Liver (tissue), 9 donors: ENCODE data around the gene UBAP1. TPM values are rescaled to one million over a fixed set of nuclear protein-coding genes. Genes with fewer than 3 reads are reported as not detected.

ENCODE experiments used
- DNase-seq: peaks from one replicate; pipeline ENCODE4 v3.0.0-alpha.2; 2017; ENCODE audit warnings: low spot score
- H3K27ac ChIP-seq, 2 donors: one replicate each; pipeline ENCODE4 v1.7.0; 2013; ENCODE audit warnings: inconsistent platforms in 2 of 2, low read length in 2 of 2, control low read depth in 1 of 2, low read depth in 1 of 2, mild to moderate bottlenecking in 1 of 2
- H3K27me3 ChIP-seq, 4 donors: one replicate each; pipeline versions ENCODE4 v1.6.1 to v1.7.0; 2013; ENCODE audit warnings: low read length in 3 of 4, inconsistent platforms in 1 of 4, mild to moderate bottlenecking in 1 of 4, moderate library complexity in 1 of 4; ENCODE audit not compliant: control insufficient read depth in 4 of 4, insufficient read depth in 4 of 4
- H3K36me3 ChIP-seq, 4 donors: one replicate each; pipeline versions ENCODE4 v1.6.1 to v1.7.0; 2013; ENCODE audit warnings: low read length in 3 of 4, mild to moderate bottlenecking in 3 of 4, low read depth in 1 of 4, moderate library complexity in 1 of 4; ENCODE audit not compliant: control insufficient read depth in 4 of 4, insufficient read depth in 3 of 4
- H3K4me1 ChIP-seq, 4 donors: one replicate each; pipeline versions ENCODE4 v1.6.1 to v1.7.0; 2013; ENCODE audit warnings: low read length in 3 of 4, mild to moderate bottlenecking in 3 of 4, moderate library complexity in 1 of 4; ENCODE audit not compliant: control insufficient read depth in 4 of 4, insufficient read depth in 4 of 4
- H3K4me3 ChIP-seq, 3 donors: one replicate each; pipeline versions ENCODE4 v1.6.1 to v1.7.0; 2013; ENCODE audit warnings: low read length in 3 of 3, control low read depth in 1 of 3, low read depth in 1 of 3, mild to moderate bottlenecking in 1 of 3
- H3K9ac ChIP-seq, 2 donors: one replicate each; pipeline ENCODE4 v1.7.0; 2013; ENCODE audit warnings: low read length in 2 of 2, mild to moderate bottlenecking in 2 of 2, moderate library complexity in 2 of 2, control low read depth in 1 of 2, low read depth in 1 of 2
- H3K9me3 ChIP-seq, 4 donors: one replicate each; pipeline versions ENCODE4 v1.6.1 to v1.7.0; 2013; ENCODE audit warnings: low read length in 3 of 4; ENCODE audit not compliant: control insufficient read depth in 4 of 4
- ATF3 ChIP-seq: IDR thresholded peaks from 2 replicates; pipeline ENCODE4 v1.6.1; 2016; ENCODE audit warnings: antibody characterized with exemption
- EGR1 ChIP-seq, 2 donors: IDR thresholded peaks; 2 replicates each; pipeline ENCODE4 v1.6.1; 2016 to 2018; ENCODE audit warnings: antibody characterized with exemption in 2 of 2, low read depth in 2 of 2
- FOXA1 ChIP-seq: IDR thresholded peaks from 2 replicates; pipeline ENCODE4 v1.6.1; 2016; ENCODE audit warnings: antibody characterized with exemption
- FOXA2 ChIP-seq: IDR thresholded peaks from 2 replicates; pipeline ENCODE4 v1.6.1; 2016; ENCODE audit warnings: antibody characterized with exemption
- GABPA ChIP-seq, 2 donors: IDR thresholded peaks in 1 of 2; conservative IDR thresholded peaks in 1 of 2; 2 replicates each; pipeline ENCODE4 v1.6.1; 2016; ENCODE audit warnings: antibody characterized with exemption in 2 of 2, mild to moderate bottlenecking in 1 of 2, moderate library complexity in 1 of 2
- HNF4A ChIP-seq, 2 donors: conservative IDR thresholded peaks; 2 replicates each; pipeline ENCODE4 v1.6.1; 2016; ENCODE audit warnings: antibody characterized with exemption in 2 of 2, mild to moderate bottlenecking in 2 of 2
- MAX ChIP-seq: IDR thresholded peaks from 2 replicates; pipeline ENCODE4 v1.6.1; 2016; ENCODE audit warnings: antibody characterized with exemption
- NR2F2 ChIP-seq: IDR thresholded peaks from 2 replicates; pipeline ENCODE4 v1.6.1; 2016; ENCODE audit warnings: antibody characterized with exemption
- RAD21 ChIP-seq, 2 donors: IDR thresholded peaks; 2 replicates each; pipeline ENCODE4 v1.6.1; 2016; ENCODE audit warnings: antibody characterized with exemption in 2 of 2, mild to moderate bottlenecking in 2 of 2
- RXRA ChIP-seq, 2 donors: IDR thresholded peaks; 2 replicates each; pipeline ENCODE4 v1.6.1; 2017 to 2018; ENCODE audit warnings: antibody characterized with exemption in 2 of 2, mild to moderate bottlenecking in 1 of 2
- TAF1 ChIP-seq: conservative IDR thresholded peaks from 2 replicates; pipeline ENCODE4 v1.6.1; 2016; ENCODE audit warnings: antibody characterized with exemption, mild to moderate bottlenecking
- YY1 ChIP-seq: IDR thresholded peaks from 2 replicates; pipeline ENCODE4 v1.6.1; 2016; ENCODE audit warnings: antibody characterized with exemption, mild to moderate bottlenecking
- WGBS: extraction: QIAGEN DNeasy Blood & Tissue Kit; methylation state at CpG from one replicate; pipeline ENCODE4 v1.1.7; 2013; 5-methylcytosine and 5-hydroxymethylcytosine counted together
- polyA plus RNA-seq, 2 donors: library from polyadenylated mRNA; stranded (reverse) in 1 of 2; unstranded in 1 of 2; fragments of 200-250 nt in 1 of 2; fragments of >200 nt in 1 of 2; fragmentation: Nextera tagmentation in 1 of 2; extraction: Ambion mirVana in 1 of 2; gene quantifications; one replicate each; pipeline versions ENCODE4 v1.2.1 to v1.2.3, GENCODE V29; 2013 to 2015
- total RNA-seq, 2 donors: library from RNA; depleted of rRNA; stranded (reverse); fragments of >200 nt; gene quantifications; one replicate each; pipeline ENCODE4 v1.2.3, GENCODE V29; 2014
- TF ChIP-seq, protein P1 (sequence below): IDR thresholded peaks from 2 replicates; pipeline ENCODE4 v1.6.1; 2016; ENCODE audit warnings: antibody characterized with exemption, mild to moderate bottlenecking
- TF ChIP-seq, protein P2 (sequence below): fragments of 150-350 bp; IDR thresholded peaks from 2 replicates; pipeline ENCODE4 v1.5.1; 2017; ENCODE audit warnings: improper control_type of control experiment, low read depth, low read length; ENCODE audit not compliant: missing input control
- TF ChIP-seq, protein P3 (sequence below): IDR thresholded peaks from 2 replicates; pipeline ENCODE4 v1.6.1; 2016; ENCODE audit warnings: antibody characterized with exemption
- donor health status: healthy.
- donor health status: healthy.
- donor health status: healthy.
- donor health status: healthy.
- donor health status: healthy.

Gene UBAP1
- total and polyA plus RNA-seq, 4 donors = 21.2 to 31.6 (median 23.7) TPM

DNA sequence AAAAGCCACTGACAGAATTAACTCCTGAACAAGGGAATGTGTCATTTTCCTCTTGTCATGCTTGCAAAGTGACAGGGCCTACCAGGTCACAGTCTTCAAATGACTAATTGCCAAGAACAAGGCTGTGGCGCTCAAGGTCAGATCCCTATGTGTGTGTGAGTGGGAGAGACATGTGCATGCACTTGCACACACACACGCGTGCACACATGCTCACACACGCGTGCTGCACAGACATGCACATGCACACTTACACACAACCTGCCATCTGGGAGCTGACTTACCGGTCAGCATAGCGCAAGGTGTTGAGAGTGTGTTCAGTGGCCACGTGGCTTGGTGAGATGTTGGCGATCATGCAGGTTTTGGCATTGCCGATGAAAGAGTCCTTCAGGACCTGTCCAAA is 80.5 kb downstream of the UBAP1 start:
- TF ChIP-seq MAX = no peak
- TF ChIP-seq RAD21 (IDR thresholded peaks at IDR 0.05) = no peak
- H3K9ac ChIP-seq = no peak overlapping the region
- no peak overlapping the region for H3K4me3 ChIP-seq
- WGBS = 97% methylated on average over 10 of the region's 10 CpGs
- H3K27ac ChIP-seq = no peak overlapping the region
- H3K27me3 ChIP-seq = no peaks in the 10 kb centered on the region
- no peaks in the 10 kb centered on the region for H3K4me1 ChIP-seq
- no peaks in the 10 kb centered on the region for H3K9me3 ChIP-seq
- peaks cover 0 to 4% (median 0%) of the 10 kb centered on the region in 4 donors for H3K36me3 ChIP-seq
- DNase-seq = no peak

- no peaks in the 10 kb centered on the region for H3K27me3 ChIP-seq
- DNase-seq = no peak
- H3K4me1 ChIP-seq = no peaks in the 10 kb centered on the region
- TF ChIP-seq GABPA (IDR thresholded peaks at IDR 0.05 in 1 of 2, conservative IDR thresholded peaks at IDR 0.05 in 1 of 2) (no peak), YY1 (no peak), FOXA1 (no peak), RXRA (IDR thresholded peaks at IDR 0.05) (no peak), FOXA2 (no peak), ATF3 (no peak), HNF4A (conservative IDR thresholded peaks at IDR 0.05) (no peak), TAF1 (no peak), RAD21 (IDR thresholded peaks at IDR 0.05) (no peak), EGR1 (IDR thresholded peaks at IDR 0.05; ENCODE audit: low read depth in 2 of 2) (no peak), NR2F2 (no peak)
- TF ChIP-seq, protein P1, sequence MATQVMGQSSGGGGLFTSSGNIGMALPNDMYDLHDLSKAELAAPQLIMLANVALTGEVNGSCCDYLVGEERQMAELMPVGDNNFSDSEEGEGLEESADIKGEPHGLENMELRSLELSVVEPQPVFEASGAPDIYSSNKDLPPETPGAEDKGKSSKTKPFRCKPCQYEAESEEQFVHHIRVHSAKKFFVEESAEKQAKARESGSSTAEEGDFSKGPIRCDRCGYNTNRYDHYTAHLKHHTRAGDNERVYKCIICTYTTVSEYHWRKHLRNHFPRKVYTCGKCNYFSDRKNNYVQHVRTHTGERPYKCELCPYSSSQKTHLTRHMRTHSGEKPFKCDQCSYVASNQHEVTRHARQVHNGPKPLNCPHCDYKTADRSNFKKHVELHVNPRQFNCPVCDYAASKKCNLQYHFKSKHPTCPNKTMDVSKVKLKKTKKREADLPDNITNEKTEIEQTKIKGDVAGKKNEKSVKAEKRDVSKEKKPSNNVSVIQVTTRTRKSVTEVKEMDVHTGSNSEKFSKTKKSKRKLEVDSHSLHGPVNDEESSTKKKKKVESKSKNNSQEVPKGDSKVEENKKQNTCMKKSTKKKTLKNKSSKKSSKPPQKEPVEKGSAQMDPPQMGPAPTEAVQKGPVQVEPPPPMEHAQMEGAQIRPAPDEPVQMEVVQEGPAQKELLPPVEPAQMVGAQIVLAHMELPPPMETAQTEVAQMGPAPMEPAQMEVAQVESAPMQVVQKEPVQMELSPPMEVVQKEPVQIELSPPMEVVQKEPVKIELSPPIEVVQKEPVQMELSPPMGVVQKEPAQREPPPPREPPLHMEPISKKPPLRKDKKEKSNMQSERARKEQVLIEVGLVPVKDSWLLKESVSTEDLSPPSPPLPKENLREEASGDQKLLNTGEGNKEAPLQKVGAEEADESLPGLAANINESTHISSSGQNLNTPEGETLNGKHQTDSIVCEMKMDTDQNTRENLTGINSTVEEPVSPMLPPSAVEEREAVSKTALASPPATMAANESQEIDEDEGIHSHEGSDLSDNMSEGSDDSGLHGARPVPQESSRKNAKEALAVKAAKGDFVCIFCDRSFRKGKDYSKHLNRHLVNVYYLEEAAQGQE = no peak
- TF ChIP-seq, protein P2, sequence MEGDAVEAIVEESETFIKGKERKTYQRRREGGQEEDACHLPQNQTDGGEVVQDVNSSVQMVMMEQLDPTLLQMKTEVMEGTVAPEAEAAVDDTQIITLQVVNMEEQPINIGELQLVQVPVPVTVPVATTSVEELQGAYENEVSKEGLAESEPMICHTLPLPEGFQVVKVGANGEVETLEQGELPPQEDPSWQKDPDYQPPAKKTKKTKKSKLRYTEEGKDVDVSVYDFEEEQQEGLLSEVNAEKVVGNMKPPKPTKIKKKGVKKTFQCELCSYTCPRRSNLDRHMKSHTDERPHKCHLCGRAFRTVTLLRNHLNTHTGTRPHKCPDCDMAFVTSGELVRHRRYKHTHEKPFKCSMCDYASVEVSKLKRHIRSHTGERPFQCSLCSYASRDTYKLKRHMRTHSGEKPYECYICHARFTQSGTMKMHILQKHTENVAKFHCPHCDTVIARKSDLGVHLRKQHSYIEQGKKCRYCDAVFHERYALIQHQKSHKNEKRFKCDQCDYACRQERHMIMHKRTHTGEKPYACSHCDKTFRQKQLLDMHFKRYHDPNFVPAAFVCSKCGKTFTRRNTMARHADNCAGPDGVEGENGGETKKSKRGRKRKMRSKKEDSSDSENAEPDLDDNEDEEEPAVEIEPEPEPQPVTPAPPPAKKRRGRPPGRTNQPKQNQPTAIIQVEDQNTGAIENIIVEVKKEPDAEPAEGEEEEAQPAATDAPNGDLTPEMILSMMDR = no peak
- TF ChIP-seq, protein P3, sequence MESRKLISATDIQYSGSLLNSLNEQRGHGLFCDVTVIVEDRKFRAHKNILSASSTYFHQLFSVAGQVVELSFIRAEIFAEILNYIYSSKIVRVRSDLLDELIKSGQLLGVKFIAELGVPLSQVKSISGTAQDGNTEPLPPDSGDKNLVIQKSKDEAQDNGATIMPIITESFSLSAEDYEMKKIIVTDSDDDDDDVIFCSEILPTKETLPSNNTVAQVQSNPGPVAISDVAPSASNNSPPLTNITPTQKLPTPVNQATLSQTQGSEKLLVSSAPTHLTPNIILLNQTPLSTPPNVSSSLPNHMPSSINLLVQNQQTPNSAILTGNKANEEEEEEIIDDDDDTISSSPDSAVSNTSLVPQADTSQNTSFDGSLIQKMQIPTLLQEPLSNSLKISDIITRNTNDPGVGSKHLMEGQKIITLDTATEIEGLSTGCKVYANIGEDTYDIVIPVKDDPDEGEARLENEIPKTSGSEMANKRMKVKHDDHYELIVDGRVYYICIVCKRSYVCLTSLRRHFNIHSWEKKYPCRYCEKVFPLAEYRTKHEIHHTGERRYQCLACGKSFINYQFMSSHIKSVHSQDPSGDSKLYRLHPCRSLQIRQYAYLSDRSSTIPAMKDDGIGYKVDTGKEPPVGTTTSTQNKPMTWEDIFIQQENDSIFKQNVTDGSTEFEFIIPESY = no peak
- no peak overlapping the region for H3K9ac ChIP-seq
- WGBS = 94% methylated on average over 3 of the region's 3 CpGs
- no peaks in the 10 kb centered on the region for H3K36me3 ChIP-seq
- no peaks in the 10 kb centered on the region for H3K9me3 ChIP-seq
- no peak overlapping the region for H3K27ac ChIP-seq
- no peak overlapping the region for H3K4me3 ChIP-seq
Measured at GRCh38 chr9:34262971-34263370, 84.1 kb downstream of the UBAP1 start.
